GM12873 (cell line): Measurements from ENCODE around the gene MAG.

ENCODE experiments used
- TF ChIP-seq, protein P1 (sequence below): IDR thresholded peaks from 2 replicates; pipeline ENCODE4 v1.5.1; 2012; ENCODE audit warnings: low read depth, mild to moderate bottlenecking, moderate library complexity, low read length, control low read depth; ENCODE audit not compliant: insufficient read depth; ENCODE audit errors: missing control alignments

Gene MAG

GRCh38 chr19:35294859-35295791, 3.2 kb downstream of the MAG start:
- TF ChIP-seq, protein P1, sequence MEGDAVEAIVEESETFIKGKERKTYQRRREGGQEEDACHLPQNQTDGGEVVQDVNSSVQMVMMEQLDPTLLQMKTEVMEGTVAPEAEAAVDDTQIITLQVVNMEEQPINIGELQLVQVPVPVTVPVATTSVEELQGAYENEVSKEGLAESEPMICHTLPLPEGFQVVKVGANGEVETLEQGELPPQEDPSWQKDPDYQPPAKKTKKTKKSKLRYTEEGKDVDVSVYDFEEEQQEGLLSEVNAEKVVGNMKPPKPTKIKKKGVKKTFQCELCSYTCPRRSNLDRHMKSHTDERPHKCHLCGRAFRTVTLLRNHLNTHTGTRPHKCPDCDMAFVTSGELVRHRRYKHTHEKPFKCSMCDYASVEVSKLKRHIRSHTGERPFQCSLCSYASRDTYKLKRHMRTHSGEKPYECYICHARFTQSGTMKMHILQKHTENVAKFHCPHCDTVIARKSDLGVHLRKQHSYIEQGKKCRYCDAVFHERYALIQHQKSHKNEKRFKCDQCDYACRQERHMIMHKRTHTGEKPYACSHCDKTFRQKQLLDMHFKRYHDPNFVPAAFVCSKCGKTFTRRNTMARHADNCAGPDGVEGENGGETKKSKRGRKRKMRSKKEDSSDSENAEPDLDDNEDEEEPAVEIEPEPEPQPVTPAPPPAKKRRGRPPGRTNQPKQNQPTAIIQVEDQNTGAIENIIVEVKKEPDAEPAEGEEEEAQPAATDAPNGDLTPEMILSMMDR: no peak

GRCh38 chr19:35295792-35296462, 4.0 kb downstream of the MAG start:
- TF ChIP-seq, protein P1: no peak

DNA sequence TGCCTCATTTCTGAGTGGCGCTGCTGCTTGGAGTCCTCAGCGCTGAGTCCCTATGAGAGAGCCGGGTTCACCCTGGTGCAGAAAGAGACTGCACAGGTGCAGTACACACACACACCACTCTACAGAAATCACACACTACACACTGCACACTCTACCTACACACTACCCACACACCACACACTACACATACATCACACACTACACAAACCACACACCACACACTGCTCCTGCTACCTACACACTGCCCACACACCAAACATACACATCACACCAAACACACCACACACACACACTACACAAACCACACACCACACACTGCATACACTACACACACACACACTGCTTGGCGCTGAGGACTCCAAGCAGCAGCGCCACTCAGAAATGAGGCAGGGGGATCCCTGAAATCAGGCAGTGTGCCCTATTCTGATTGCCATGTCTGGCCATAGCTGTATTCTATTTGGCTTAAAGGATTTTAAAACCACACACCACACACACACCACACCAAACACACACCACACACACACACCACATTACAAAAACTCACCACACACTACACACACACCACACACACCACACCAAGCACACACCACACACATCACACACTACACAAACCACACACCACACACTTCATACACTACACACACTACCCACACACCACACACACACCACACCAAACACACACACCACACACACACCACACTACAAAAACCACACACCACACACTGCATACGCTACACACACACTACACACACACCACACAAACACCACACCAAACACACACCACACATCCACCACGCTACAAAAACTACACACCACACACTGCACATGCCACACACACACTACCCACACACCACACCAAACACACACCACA, 4.9 kb downstream of the MAG start:
- TF ChIP-seq, protein P1: no peak

- TF ChIP-seq, protein P1: no peak
These were observed 5.5 kb downstream of the MAG start for GRCh38 chr19:35297515-35297848.

DNA sequence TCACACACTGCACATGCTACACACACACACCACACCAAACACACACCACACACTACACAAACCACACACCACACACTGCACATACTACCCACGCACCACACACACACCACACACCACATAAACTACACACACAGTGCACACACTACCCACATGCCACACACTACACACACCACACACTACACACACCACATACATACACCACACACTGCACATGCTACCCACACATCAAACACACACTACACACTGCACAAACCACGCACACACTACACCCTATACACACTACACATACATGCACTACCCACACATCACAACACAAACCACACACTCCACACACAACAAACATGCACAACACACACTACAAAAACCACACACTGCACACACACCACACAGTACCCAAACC, 6.0 kb downstream of the MAG start:
- TF ChIP-seq, protein P1: no peak

GRCh38 chr19:35298561-35298972, 6.6 kb downstream of the MAG start:
- TF ChIP-seq, protein P1: no peak
